ENCODE data around the gene SLC2A8.
A peak's percentile ranks its signal among the peaks of the same experiment; 100 is the strongest.

SLC2A8 gene

GRCh38 chr9:127396808-127397645, at the start of gene SLC2A8:
SLC2A8 (plus strand) TSS chr9:127397169; CDS start chr9:127397231, 62 bp downstream.
- peak in 1 of 2 experiments; percentile 29 for TF ChIP-seq CTCF (IDR thresholded peaks at IDR 0.05)
- H3K36me3 ChIP-seq: peaks cover 13 to 46% (median 28%) of the 10 kb centered on the region in 3 donors
- peak within 1 kb of the TSS; percentile 89 to 91 for H3K4me3 ChIP-seq
- intact Hi-C loops (cut with DNase I; ENCODE audit: low total_unique reads): loop anchor here (5.0 kb wide), 1 partner anchor 185 kb away; no protein-coding TSS in a partner anchor
- DNase-seq: peak; percentile 98 to 100
- no peaks in the 10 kb centered on the region for H3K9me3 ChIP-seq
- peaks cover 0 to 25% (median 15%) of the 10 kb centered on the region in 4 donors for H3K4me1 ChIP-seq
- peak within 1 kb of the TSS; percentile 87 to 95 for H3K27ac ChIP-seq
- H3K27me3 ChIP-seq: no peaks in the 10 kb centered on the region

GRCh38 chr9:127347831-127348776, 48.9 kb upstream of the SLC2A8 start:
- Histone ChIP-seq H3K36me3 (peaks cover 9 to 43% (median 18%) of the 10 kb centered on the region in 3 donors), H3K4me3 (no peak overlapping the region), H3K4me1 (peaks cover 0 to 38% (median 22%) of the 10 kb centered on the region in 4 donors), H3K27ac (no peak overlapping the region), H3K9me3 (no peaks in the 10 kb centered on the region), H3K27me3 (no peaks in the 10 kb centered on the region)
- no peak for DNase-seq
- intact Hi-C loops (cut with DNase I; ENCODE audit: low total_unique reads): loop anchor here (10.0 kb wide), 1 partner anchor 123 kb away; no protein-coding TSS in a partner anchor
- TF ChIP-seq CTCF (IDR thresholded peaks at IDR 0.05): peak; percentile 32 to 33

- intact Hi-C loops (cut with DNase I; ENCODE audit: low total_unique reads): loop anchor here (10.0 kb wide), 1 partner anchor 125 kb away; no protein-coding TSS in a partner anchor
- no peak overlapping the region for H3K4me3 ChIP-seq
- DNase-seq: no peak
- peaks cover 11 to 34% (median 19%) of the 10 kb centered on the region in 3 donors for H3K36me3 ChIP-seq
- no peaks in the 10 kb centered on the region for H3K27me3 ChIP-seq
- no peak overlapping the region for H3K27ac ChIP-seq
- TF ChIP-seq CTCF (IDR thresholded peaks at IDR 0.05): no peak
- H3K9me3 ChIP-seq: no peaks in the 10 kb centered on the region
- H3K4me1 ChIP-seq: peaks cover 0 to 28% (median 12%) of the 10 kb centered on the region in 4 donors
These were observed 47.4 kb upstream of the SLC2A8 start for GRCh38 chr9:127349483-127350113.

- peaks cover 28 to 43% (median 38%) of the 10 kb centered on the region in 3 donors for H3K36me3 ChIP-seq
- no peak overlapping the region for H3K4me3 ChIP-seq
- DNase-seq: no peak
- H3K27ac ChIP-seq: no peak overlapping the region
- intact Hi-C loops (cut with DNase I; ENCODE audit: low total_unique reads): no loop called here
- no peak for TF ChIP-seq CTCF (IDR thresholded peaks at IDR 0.05)
- no peaks in the 10 kb centered on the region for H3K9me3 ChIP-seq
- peaks cover 0 to 9% (median 4%) of the 10 kb centered on the region in 4 donors for H3K4me1 ChIP-seq
- H3K27me3 ChIP-seq: no peaks in the 10 kb centered on the region
These were observed 45.5 kb upstream of the SLC2A8 start for GRCh38 chr9:127351182-127352166.

Data from tibial artery (tissue), 4 donors.